Keratinocyte (primary cell): Measurements from ENCODE around the gene LSM14A. TPM values are rescaled to one million over a fixed set of nuclear protein-coding genes. Genes with fewer than 3 reads are reported as not detected.

ENCODE experiments used
- DNase-seq: peaks from one replicate; pipeline ENCODE4 v3.0.0-alpha.2; 2011; ENCODE audit warnings: low read depth, missing footprints, low spot score
- FAIRE-seq: peaks from 2 replicates; lab custom pipeline; 2011; peaks lifted over from hg19 to GRCh38; lab: Jason Lieb, UNC
- H2AFZ ChIP-seq: 2 replicates; pipeline ENCODE4 v1.6.0; 2012; ENCODE audit warnings: low read length, control low read depth, inconsistent platforms; ENCODE audit not compliant: control insufficient read depth
- H3K27ac ChIP-seq: 2 replicates; pipeline ENCODE4 v1.5.1; 2011; ENCODE audit warnings: low read length; ENCODE audit not compliant: control insufficient read depth, insufficient read depth
- H3K27me3 ChIP-seq: 3 replicates; pipeline ENCODE4 v1.6.0; 2011; ENCODE audit warnings: low read length; ENCODE audit not compliant: control insufficient read depth, insufficient read depth; ENCODE audit errors: extremely low read depth
- H3K36me3 ChIP-seq, 2 experiments: 2 replicates in 1 of 2; 3 replicates in 1 of 2; pipeline ENCODE4 v1.5.1; 2011; ENCODE audit warnings: low read length in 2 of 2, mild to moderate bottlenecking in 1 of 2; ENCODE audit not compliant: control insufficient read depth in 2 of 2, insufficient read depth in 2 of 2; ENCODE audit errors: extremely low read depth in 1 of 2
- H3K4me1 ChIP-seq: 3 replicates; pipeline ENCODE4 v1.5.1; 2011; ENCODE audit warnings: low read length; ENCODE audit not compliant: control insufficient read depth, insufficient read depth; ENCODE audit errors: extremely low read depth
- H3K4me2 ChIP-seq: 3 replicates; pipeline ENCODE4 v1.6.0; 2011; ENCODE audit warnings: low read depth, low read length; ENCODE audit not compliant: control insufficient read depth, insufficient read depth; ENCODE audit errors: extremely low read depth
- H3K4me3 ChIP-seq, 3 experiments: fragments of 200-600 bp in 1 of 3; sonication (generic) in 1 of 3; 2 replicates in 2 of 3; 3 replicates in 1 of 3; pipeline ENCODE4 v1.5.1; 2011 to 2016; ENCODE audit warnings: low read length in 3 of 3, mild to moderate bottlenecking in 3 of 3, control low read depth in 2 of 3, inconsistent platforms in 1 of 3, low read depth in 1 of 3, mixed read lengths in 1 of 3, mixed run types in 1 of 3, moderate library complexity in 1 of 3; ENCODE audit not compliant: control insufficient read depth in 2 of 3, insufficient read depth in 2 of 3; ENCODE audit errors: extremely low read depth in 1 of 3
- H3K79me2 ChIP-seq: 2 replicates; pipeline ENCODE4 v1.6.0; 2012; ENCODE audit warnings: low read length; ENCODE audit not compliant: control insufficient read depth, insufficient read depth
- H3K9ac ChIP-seq: 3 replicates; pipeline ENCODE4 v1.6.0; 2011; ENCODE audit warnings: low read length; ENCODE audit not compliant: control insufficient read depth, insufficient read depth; ENCODE audit errors: extremely low read depth
- H3K9me1 ChIP-seq: 3 replicates; pipeline ENCODE4 v1.6.0; 2011; ENCODE audit warnings: low read length; ENCODE audit not compliant: control insufficient read depth, insufficient read depth; ENCODE audit errors: extremely low read depth
- H3K9me3 ChIP-seq: 2 replicates; pipeline ENCODE4 v1.5.1; 2012; ENCODE audit warnings: low read depth, low read length; ENCODE audit not compliant: control insufficient read depth
- H4K20me1 ChIP-seq: 3 replicates; pipeline ENCODE4 v1.6.0; 2011; ENCODE audit warnings: low read length; ENCODE audit not compliant: control insufficient read depth, insufficient read depth; ENCODE audit errors: extremely low read depth
- EZH2 ChIP-seq: IDR thresholded peaks from one replicate; pipeline ENCODE4 v1.6.1; 2012; ENCODE audit warnings: inconsistent platforms, mild to moderate bottlenecking, low read length, moderate library complexity
- dilution Hi-C: fragments of 300-500 bp; cut with MboI; formaldehyde crosslinking; loops from one replicate; pipeline ENCODE4 v1.7.0; 2020; ENCODE audit warnings: low sequenced_read_pairs; ENCODE audit not compliant: extremely low pct_ligation_motif_present
- polyA plus RNA-seq, 5 experiments: library from polyadenylated mRNA; depleted of rRNA in 3 of 5; stranded (reverse) in 3 of 5; stranded (forward) in 1 of 5; unstranded in 1 of 5; fragments of >200 nt; gene quantifications; 1 replicate in 1 of 5; 2 replicates in 3 of 5; 3 replicates in 1 of 5; pipeline versions ENCODE4 v1.2.1 to v1.2.3, GENCODE V29; 2011 to 2012; ENCODE audit warnings: missing spikeins in 2 of 5, low read depth in 1 of 5, low replicate concordance in 1 of 5
- TF ChIP-seq, protein P1 (sequence below), 3 experiments: IDR thresholded peaks in 1 of 3; conservative IDR thresholded peaks in 1 of 3; optimal IDR thresholded peaks in 1 of 3; 2 replicates in 2 of 3; 3 replicates in 1 of 3; pipeline versions ENCODE3 to v1.5.1; 2011; ENCODE audit warnings: low read length in 3 of 3, mild to moderate bottlenecking in 3 of 3, moderate library complexity in 2 of 3, control low read depth in 1 of 3, inconsistent platforms in 1 of 3; ENCODE audit not compliant: insufficient read depth in 2 of 3; ENCODE audit errors: extremely low read depth in 1 of 3

Gene LSM14A
- polyA plus RNA-seq, 1 donor (not counting 4 experiments of a cell fraction or from before 2014, with no cell fraction given), result 103 TPM

DNA sequence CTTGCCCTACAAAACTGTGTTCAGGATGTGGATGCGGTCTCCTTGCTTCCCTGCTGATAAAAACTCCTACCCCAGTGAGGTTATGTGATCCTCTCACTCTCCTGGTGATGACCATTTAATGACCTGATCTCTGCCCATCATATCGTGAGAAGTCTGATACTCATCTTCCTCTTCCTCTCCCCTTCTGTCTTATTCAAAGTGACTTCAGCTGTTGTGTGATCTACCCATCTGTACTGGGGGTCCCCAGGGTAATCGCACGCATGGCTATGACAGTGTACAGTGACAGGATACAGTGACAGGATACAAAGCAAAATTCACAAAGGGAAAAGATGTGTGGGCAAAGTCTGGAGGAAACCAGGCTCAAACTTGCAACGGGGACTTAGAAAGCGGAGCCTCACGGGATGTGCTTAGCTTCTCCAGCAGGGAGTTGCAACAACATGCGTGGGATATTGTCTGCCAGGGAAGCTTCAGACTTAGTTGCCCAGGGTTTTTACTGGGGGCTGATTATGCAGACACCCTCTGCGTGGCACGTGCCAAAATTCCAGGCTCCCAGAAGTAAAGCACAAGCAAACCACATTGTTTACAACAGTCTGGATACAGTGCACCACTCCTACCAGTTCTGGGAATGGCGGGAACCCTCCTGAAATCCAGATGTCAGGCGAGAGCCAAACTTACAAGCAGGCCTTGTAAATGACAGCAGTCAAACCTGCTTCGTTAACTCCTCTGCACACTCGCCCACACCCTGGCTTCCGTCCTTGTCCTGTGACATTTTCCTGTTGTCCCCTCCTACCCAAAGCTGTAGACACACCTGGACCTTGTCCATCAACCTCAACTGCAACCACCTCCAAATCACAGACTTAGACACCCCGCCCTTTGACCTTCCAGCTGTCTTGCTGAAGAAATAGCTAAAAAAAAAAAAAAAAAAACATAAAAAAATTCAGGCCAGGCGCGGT, 64.0 kb downstream of the LSM14A start:
- Histone ChIP-seq H2AFZ (no peak overlapping the region), H3K9me1 (peaks cover 6% of the 10 kb centered on the region), H3K4me3 (no peak overlapping the region), H3K4me1 (peaks cover 19% of the 10 kb centered on the region), H3K79me2 (no peaks in the 10 kb centered on the region), H4K20me1 (peaks cover 10% of the 10 kb centered on the region), H3K9ac (no peak overlapping the region), H3K4me2 (no peak overlapping the region), H3K9me3 (no peaks in the 10 kb centered on the region), H3K27ac (no peak overlapping the region), H3K27me3 (no peaks in the 10 kb centered on the region), H3K36me3 (peaks cover 0 to 2% of the 10 kb centered on the region in 2 experiments)
- TF ChIP-seq, protein P1, sequence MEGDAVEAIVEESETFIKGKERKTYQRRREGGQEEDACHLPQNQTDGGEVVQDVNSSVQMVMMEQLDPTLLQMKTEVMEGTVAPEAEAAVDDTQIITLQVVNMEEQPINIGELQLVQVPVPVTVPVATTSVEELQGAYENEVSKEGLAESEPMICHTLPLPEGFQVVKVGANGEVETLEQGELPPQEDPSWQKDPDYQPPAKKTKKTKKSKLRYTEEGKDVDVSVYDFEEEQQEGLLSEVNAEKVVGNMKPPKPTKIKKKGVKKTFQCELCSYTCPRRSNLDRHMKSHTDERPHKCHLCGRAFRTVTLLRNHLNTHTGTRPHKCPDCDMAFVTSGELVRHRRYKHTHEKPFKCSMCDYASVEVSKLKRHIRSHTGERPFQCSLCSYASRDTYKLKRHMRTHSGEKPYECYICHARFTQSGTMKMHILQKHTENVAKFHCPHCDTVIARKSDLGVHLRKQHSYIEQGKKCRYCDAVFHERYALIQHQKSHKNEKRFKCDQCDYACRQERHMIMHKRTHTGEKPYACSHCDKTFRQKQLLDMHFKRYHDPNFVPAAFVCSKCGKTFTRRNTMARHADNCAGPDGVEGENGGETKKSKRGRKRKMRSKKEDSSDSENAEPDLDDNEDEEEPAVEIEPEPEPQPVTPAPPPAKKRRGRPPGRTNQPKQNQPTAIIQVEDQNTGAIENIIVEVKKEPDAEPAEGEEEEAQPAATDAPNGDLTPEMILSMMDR (optimal IDR thresholded peaks at IDR 0.05 in 1 of 3, IDR thresholded peaks at IDR 0.05 in 1 of 3, conservative IDR thresholded peaks at IDR 0.05 in 1 of 3; ENCODE audit: extremely low read depth in 1 of 3, insufficient read depth in 2 of 3, low read length in 3 of 3), result no peak
- TF ChIP-seq EZH2, result no peak
- dilution Hi-C loops, result no loop called here
- FAIRE-seq (no peak), DNase-seq (no peak)

DNA sequence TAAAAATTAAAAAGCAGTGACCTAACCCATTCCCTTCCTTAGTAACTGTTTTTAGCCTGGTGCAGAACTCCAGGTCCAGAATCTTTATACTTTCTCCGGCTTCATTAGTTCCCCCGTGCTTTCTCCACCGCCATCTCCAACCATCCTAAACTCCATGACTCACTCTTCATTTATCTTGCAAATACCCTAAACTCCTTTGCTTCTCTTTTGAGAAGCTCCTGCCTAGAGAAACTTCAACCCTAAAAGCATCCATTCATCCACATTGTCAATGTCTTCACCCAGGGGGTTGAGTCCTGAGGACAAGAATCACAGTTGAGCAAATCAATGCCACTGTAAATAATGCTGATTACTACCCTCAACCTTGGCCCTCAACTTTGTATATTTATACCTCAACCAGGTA, 65.0 kb downstream of the LSM14A start:
- TF ChIP-seq, protein P1 (optimal IDR thresholded peaks at IDR 0.05 in 1 of 3, IDR thresholded peaks at IDR 0.05 in 1 of 3, conservative IDR thresholded peaks at IDR 0.05 in 1 of 3; ENCODE audit: extremely low read depth in 1 of 3, insufficient read depth in 2 of 3, low read length in 3 of 3), result no peak
- TF ChIP-seq EZH2, result no peak
- Histone ChIP-seq H3K9me3 (no peaks in the 10 kb centered on the region), H3K4me2 (no peak overlapping the region), H3K27ac (no peak overlapping the region), H3K9me1 (peaks cover 6% of the 10 kb centered on the region), H3K9ac (no peak overlapping the region), H3K36me3 (no peaks in the 10 kb centered on the region), H2AFZ (no peak overlapping the region), H3K4me3 (no peak overlapping the region), H3K27me3 (no peaks in the 10 kb centered on the region), H3K4me1 (peaks cover 12% of the 10 kb centered on the region), H4K20me1 (peaks cover 9% of the 10 kb centered on the region), H3K79me2 (no peaks in the 10 kb centered on the region)
- dilution Hi-C loops, result no loop called here
- DNase-seq (no peak), FAIRE-seq (no peak)
